Measurements from ENCODE around the gene SLC46A2. TPM values are rescaled to one million over a fixed set of nuclear protein-coding genes. Genes with fewer than 3 reads are reported as not detected.

SLC46A2 gene
- total and polyA plus RNA-seq, 2 donors (not counting 1 experiment from before 2014, with no cell fraction given), result 0.18 TPM; not detected in 1

GRCh38 chr9:112887381-112887780 lies 3.3 kb downstream of the SLC46A2 start:
- intact Hi-C loops (cut with micrococcal nuclease), result no loop called here
- Histone ChIP-seq H3K27ac (ENCODE audit: low read length in 2 of 2) (no peak overlapping the region), H3K4me2 (replicated peaks; ENCODE audit: low read depth, low read length, poor library complexity, severe bottlenecking) (no peak overlapping the region), H4K20me1 (ENCODE audit: control insufficient read depth, insufficient read depth, low read length, poor library complexity, severe bottlenecking) (no peaks in the 10 kb centered on the region), H3K27me3 (replicated peaks in 1 of 4; ENCODE audit: control extremely low read depth in 1 of 4, control insufficient read depth in 3 of 4, insufficient read depth in 4 of 4, low read length in 3 of 4) (peaks cover 0 to 30% (median 11%) of the 10 kb centered on the region in 4 experiments), H3K9me3 (ENCODE audit: control extremely low read depth in 1 of 3, control insufficient read depth in 2 of 3, insufficient read depth in 1 of 3, low read length in 2 of 3) (peaks cover 0 to 3% (median 0%) of the 10 kb centered on the region in 3 donors), H2AFZ (ENCODE audit: insufficient read depth, low read depth, low read length, poor library complexity, severe bottlenecking) (no peak overlapping the region), H3K4me1 (ENCODE audit: control insufficient read depth in 2 of 2, insufficient read depth in 2 of 2, low read length in 2 of 2) (peaks cover 11% of the 10 kb centered on the region in 2 donors), H3K36me3 (replicated peaks in 1 of 2; ENCODE audit: control extremely low read depth in 1 of 2, control insufficient read depth in 1 of 2, extremely low read depth in 1 of 2, insufficient read depth in 2 of 2, low read length in 1 of 2) (no peaks in the 10 kb centered on the region), H3K79me2 (ENCODE audit: control insufficient read depth, insufficient read depth, low read length) (no peaks in the 10 kb centered on the region), H3K9ac (ENCODE audit: low read length) (no peak overlapping the region), H3K4me3 (ENCODE audit: control extremely low read depth in 1 of 5, extremely low read depth in 1 of 5, insufficient read depth in 1 of 5, low read depth in 2 of 5, low read length in 4 of 5) (no peak overlapping the region)
- DNase-seq (no peak), ATAC-seq (ENCODE audit: low read depth) (no peak)
- no peaks in the 10 kb centered on the region for H3K9me3 Mint-ChIP-seq (ENCODE audit: insufficient read depth)
- peaks cover 6% of the 10 kb centered on the region for H3K4me1 Mint-ChIP-seq
- ChIA-PET POLR2A (no interaction called here), CTCF (interaction anchor here (1.3 to 1.6 kb wide), 2 partner anchors 15 to 29 kb away, joined by 3 to 6 read pairs; no protein-coding TSS in a partner anchor)
- no peak for TF ChIP-seq EZH2 (IDR thresholded peaks at IDR 0.05; ENCODE audit: borderline replicate concordance, insufficient read depth, low read depth, low read length, poor library complexity, severe bottlenecking)
- TF ChIP-seq, protein P1, sequence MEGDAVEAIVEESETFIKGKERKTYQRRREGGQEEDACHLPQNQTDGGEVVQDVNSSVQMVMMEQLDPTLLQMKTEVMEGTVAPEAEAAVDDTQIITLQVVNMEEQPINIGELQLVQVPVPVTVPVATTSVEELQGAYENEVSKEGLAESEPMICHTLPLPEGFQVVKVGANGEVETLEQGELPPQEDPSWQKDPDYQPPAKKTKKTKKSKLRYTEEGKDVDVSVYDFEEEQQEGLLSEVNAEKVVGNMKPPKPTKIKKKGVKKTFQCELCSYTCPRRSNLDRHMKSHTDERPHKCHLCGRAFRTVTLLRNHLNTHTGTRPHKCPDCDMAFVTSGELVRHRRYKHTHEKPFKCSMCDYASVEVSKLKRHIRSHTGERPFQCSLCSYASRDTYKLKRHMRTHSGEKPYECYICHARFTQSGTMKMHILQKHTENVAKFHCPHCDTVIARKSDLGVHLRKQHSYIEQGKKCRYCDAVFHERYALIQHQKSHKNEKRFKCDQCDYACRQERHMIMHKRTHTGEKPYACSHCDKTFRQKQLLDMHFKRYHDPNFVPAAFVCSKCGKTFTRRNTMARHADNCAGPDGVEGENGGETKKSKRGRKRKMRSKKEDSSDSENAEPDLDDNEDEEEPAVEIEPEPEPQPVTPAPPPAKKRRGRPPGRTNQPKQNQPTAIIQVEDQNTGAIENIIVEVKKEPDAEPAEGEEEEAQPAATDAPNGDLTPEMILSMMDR (IDR thresholded peaks at IDR 0.05), result no peak
- 75% methylated on average over 2 of the region's 5 CpGs for WGBS (ENCODE audit: insufficient coverage)
- H3K27ac Mint-ChIP-seq, result no peak overlapping the region
- H3K27me3 Mint-ChIP-seq, result peaks cover 25% of the 10 kb centered on the region
- no peak overlapping the region for H3K4me3 Mint-ChIP-seq

DNA sequence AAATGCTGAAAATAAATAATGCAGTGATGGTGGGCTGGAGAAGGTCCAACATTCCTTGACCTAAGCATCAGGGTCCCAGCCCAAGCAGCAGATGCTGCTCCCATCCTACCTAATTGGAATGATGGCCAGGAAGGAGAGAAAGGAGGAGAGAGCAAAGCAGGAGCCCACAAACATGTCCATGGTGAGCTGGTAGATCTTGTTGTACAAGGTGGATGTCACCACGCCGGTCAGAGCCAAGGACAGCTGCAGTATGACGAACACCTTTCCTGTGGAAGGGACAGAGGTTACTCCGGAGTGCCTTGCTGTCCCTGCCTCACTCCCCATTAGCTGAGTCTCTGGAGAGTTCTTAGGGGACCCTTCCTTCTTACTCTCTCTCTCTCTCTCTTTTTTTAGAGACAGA lies 4.3 kb downstream of the SLC46A2 start:
- H3K36me3 ChIP-seq (replicated peaks in 1 of 2; ENCODE audit: control extremely low read depth in 1 of 2, control insufficient read depth in 1 of 2, extremely low read depth in 1 of 2, insufficient read depth in 2 of 2, low read length in 1 of 2), result no peaks in the 10 kb centered on the region
- ChIA-PET CTCF (interaction anchor here (1.0 to 1.6 kb wide), 2 partner anchors 16 to 28 kb away, joined by 3 read pairs; no protein-coding TSS in a partner anchor), POLR2A (no interaction called here)
- H2AFZ ChIP-seq (ENCODE audit: insufficient read depth, low read depth, low read length, poor library complexity, severe bottlenecking), result no peak overlapping the region
- Mint-ChIP-seq H3K27me3 (peaks cover 15% of the 10 kb centered on the region), H3K27ac (no peak overlapping the region), H3K4me1 (peaks cover 6% of the 10 kb centered on the region), H3K4me3 (no peak overlapping the region), H3K9me3 (ENCODE audit: insufficient read depth) (no peaks in the 10 kb centered on the region)
- peaks cover 11% of the 10 kb centered on the region in 2 donors for H3K4me1 ChIP-seq (ENCODE audit: control insufficient read depth in 2 of 2, insufficient read depth in 2 of 2, low read length in 2 of 2)
- H3K4me3 ChIP-seq (ENCODE audit: control extremely low read depth in 1 of 5, extremely low read depth in 1 of 5, insufficient read depth in 1 of 5, low read depth in 2 of 5, low read length in 4 of 5), result no peak overlapping the region
- WGBS (ENCODE audit: insufficient coverage), result 100% methylated on average over 4 of the region's 4 CpGs
- peaks cover 0 to 20% (median 7%) of the 10 kb centered on the region in 4 experiments for H3K27me3 ChIP-seq (replicated peaks in 1 of 4; ENCODE audit: control extremely low read depth in 1 of 4, control insufficient read depth in 3 of 4, insufficient read depth in 4 of 4, low read length in 3 of 4)
- ATAC-seq (ENCODE audit: low read depth) (no peak), DNase-seq (no peak)
- intact Hi-C loops (cut with micrococcal nuclease), result no loop called here
- no peak overlapping the region for H3K27ac ChIP-seq (ENCODE audit: low read length in 2 of 2)
- peaks cover 0 to 3% (median 0%) of the 10 kb centered on the region in 3 donors for H3K9me3 ChIP-seq (ENCODE audit: control extremely low read depth in 1 of 3, control insufficient read depth in 2 of 3, insufficient read depth in 1 of 3, low read length in 2 of 3)
- no peaks in the 10 kb centered on the region for H3K79me2 ChIP-seq (ENCODE audit: control insufficient read depth, insufficient read depth, low read length)
- TF ChIP-seq, protein P1 (IDR thresholded peaks at IDR 0.05), result no peak
- TF ChIP-seq EZH2 (IDR thresholded peaks at IDR 0.05; ENCODE audit: borderline replicate concordance, insufficient read depth, low read depth, low read length, poor library complexity, severe bottlenecking), result no peak
- no peaks in the 10 kb centered on the region for H4K20me1 ChIP-seq (ENCODE audit: control insufficient read depth, insufficient read depth, low read length, poor library complexity, severe bottlenecking)
- no peak overlapping the region for H3K4me2 ChIP-seq (replicated peaks; ENCODE audit: low read depth, low read length, poor library complexity, severe bottlenecking)
- no peak overlapping the region for H3K9ac ChIP-seq (ENCODE audit: low read length)
